ENCODE measurements around the gene LZTR1. TPM values are rescaled to one million over a fixed set of nuclear protein-coding genes. Genes with fewer than 3 reads are reported as not detected.

Gene LZTR1
- total and polyA plus RNA-seq, 2 of the 8 experiments (the other 6 are each of a cell fraction or from before 2014, with no cell fraction given) = 22.3 to 31.0 TPM

DNA sequence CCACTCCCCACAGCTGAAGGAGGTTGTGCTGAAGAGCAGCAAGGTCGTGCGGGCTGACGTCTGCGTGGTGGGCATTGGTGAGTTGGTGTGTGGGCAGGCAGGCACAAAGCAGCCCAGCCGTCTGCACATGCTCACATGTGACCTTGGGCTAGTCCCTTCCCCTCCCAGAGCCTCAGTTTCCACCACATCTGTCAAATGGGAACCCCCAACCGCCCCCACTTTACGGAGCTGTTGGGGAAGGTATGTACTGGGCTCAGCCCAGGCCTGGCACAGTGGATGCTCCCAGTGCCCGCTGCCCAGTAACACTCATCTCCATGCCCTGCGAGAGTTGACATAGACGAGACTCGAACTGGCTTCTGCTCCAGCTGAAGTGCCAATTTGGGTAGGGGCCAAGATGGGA is 5.1 kb upstream of the LZTR1 start:
- Histone ChIP-seq H3K23me2 (ENCODE audit: low read depth, low read length) (peaks cover 6% of the 10 kb centered on the region; the same call in 1 of the 2 replicates), H3K4me3 (ENCODE audit: extremely low read depth in 1 of 4, insufficient read depth in 2 of 4, low read depth in 3 of 4, low read length in 4 of 4) (no peak overlapping the region), H2BK15ac (ENCODE audit: low read length) (no peak overlapping the region), H3K27ac (ENCODE audit: low read depth, low read length) (no peak overlapping the region), H3K56ac (replicated peaks; ENCODE audit: insufficient read length, low read depth, low read length) (no peak overlapping the region), H2BK120ac (replicated peaks; ENCODE audit: low read depth, low read length) (no peak overlapping the region), H4K20me1 (replicated peaks in 1 of 2; ENCODE audit: control insufficient read depth in 1 of 2, insufficient read depth in 2 of 2, low read length in 2 of 2) (peaks cover 1 to 2% of the 10 kb centered on the region in 2 experiments), H3K18ac (ENCODE audit: extremely low read depth, low read length) (no peak overlapping the region), H4K8ac (ENCODE audit: extremely low read depth, insufficient read depth, low read length) (no peak overlapping the region), H3K4me2 (ENCODE audit: insufficient read depth in 1 of 2, low read depth in 2 of 2, low read length in 2 of 2) (no peak overlapping the region), H3K14ac (ENCODE audit: insufficient read length) (no peak overlapping the region), H2BK20ac (ENCODE audit: low read length) (no peak overlapping the region), H3K9me3 (ENCODE audit: insufficient read depth in 2 of 2, low read depth in 1 of 2, low read length in 1 of 2) (peaks cover 11 to 17% of the 10 kb centered on the region in 2 experiments), H3K4me1 (replicated peaks in 1 of 4; ENCODE audit: control insufficient read depth in 3 of 4, insufficient read depth in 4 of 4, low read length in 3 of 4) (peaks cover 5 to 20% (median 8%) of the 10 kb centered on the region in 4 experiments; a peak in 6 of 7 replicates), H3K79me1 (ENCODE audit: low read depth, low read length) (no peaks in the 10 kb centered on the region), H3K79me2 (ENCODE audit: control insufficient read depth in 1 of 2, insufficient read depth in 2 of 2, low read length in 2 of 2) (no peaks in the 10 kb centered on the region), H2BK12ac (ENCODE audit: low read depth, low read length) (no peak overlapping the region), H2BK5ac (ENCODE audit: low read depth, low read length) (no peak overlapping the region), H4K5ac (ENCODE audit: insufficient read length, low read depth, low read length) (no peak overlapping the region), H2AK5ac (ENCODE audit: low read depth, low read length) (no peak overlapping the region), H3K23ac (ENCODE audit: insufficient read length) (no peak overlapping the region), H3K9ac (replicated peaks in 1 of 4; ENCODE audit: extremely low read depth in 1 of 4, low read depth in 3 of 4, low read length in 3 of 4) (no peak overlapping the region), H3K4ac (replicated peaks; ENCODE audit: insufficient read length, low read depth, low read length) (no peak overlapping the region), H4K91ac (replicated peaks; ENCODE audit: insufficient read length, low read length) (no peak overlapping the region), H2AFZ (ENCODE audit: low read length) (no peak overlapping the region), H3K36me3 (ENCODE audit: control insufficient read depth in 2 of 4, insufficient read depth in 4 of 4, low read length in 3 of 4) (no peaks in the 10 kb centered on the region), H3K27me3 (replicated peaks in 1 of 4; ENCODE audit: control insufficient read depth in 3 of 4, extremely low read depth in 1 of 4, insufficient read depth in 3 of 4, low read length in 3 of 4) (peaks cover 0 to 17% (median 7%) of the 10 kb centered on the region in 4 experiments; a peak in 3 of 7 replicates)
- ChIA-PET CTCF (ENCODE audit: partially characterized antibody) (interaction anchor here (1.1 to 10.9 kb wide), 4 partner anchors 10 to 44 kb away, joined by 3 to 115 read pairs (median 7); partner anchors contain the start of gene AIFM3), POLR2A (ENCODE audit: partially characterized antibody) (interaction anchor here (3.0 kb wide), 1 partner anchor 20 kb away, joined by 7 read pairs; no protein-coding TSS in a partner anchor)
- WGBS, 2 experiments (ENCODE audit: extremely low coverage in 1 of 2, insufficient coverage in 1 of 2, insufficient read length in 1 of 2, insufficient replicate concordance in 2 of 2, low coverage in 1 of 2, low lambda C conversion rate in 2 of 2, missing lambda C conversion rate in 1 of 2) = 87% methylated on average over 11 of the region's 11 CpGs; no CpG with 5 or more reads in 1 of the 2 experiments
- FAIRE-seq (no peak), DNase-seq (ENCODE audit: low read depth in 1 of 2, low spot score in 2 of 2) (no peak)
- no peak for TF ChIP-seq SP4 (IDR thresholded peaks at IDR 0.05; ENCODE audit: low read length)
- TF ChIP-seq POLR2A (IDR thresholded peaks at IDR 0.05; ENCODE audit: control extremely low read depth in 1 of 2, low read depth in 2 of 2, low read length in 2 of 2) = no peak
- no peak for TF ChIP-seq KDM5A (IDR thresholded peaks at IDR 0.05; ENCODE audit: low read length)
- no peak for TF ChIP-seq POU5F1 (IDR thresholded peaks at IDR 0.05; ENCODE audit: low read depth, low read length)
- no peak for TF ChIP-seq SRF (IDR thresholded peaks at IDR 0.05; ENCODE audit: low read depth, low read length)
- TF ChIP-seq SIN3A (conservative IDR thresholded peaks at IDR 0.05 in 1 of 2, IDR thresholded peaks at IDR 0.05 in 1 of 2; ENCODE audit: low read depth in 1 of 2, low read length in 2 of 2) = no peak
- TF ChIP-seq CTCF (IDR thresholded peaks at IDR 0.05; ENCODE audit: control extremely low read depth in 1 of 3, insufficient read depth in 1 of 3, low read depth in 1 of 3, low read length in 3 of 3) = no peak
- TF ChIP-seq NANOG (IDR thresholded peaks at IDR 0.05; ENCODE audit: insufficient read depth, low read depth, low read length, poor library complexity, severe bottlenecking) = no peak
- TF ChIP-seq CBX8 (IDR thresholded peaks at IDR 0.05; ENCODE audit: borderline replicate concordance, low read depth, low read length) = no peak
- no peak for TF ChIP-seq BACH1 (IDR thresholded peaks at IDR 0.05; ENCODE audit: low read length)
